HCT116 (cell line): ENCODE data around the gene PPM1D. TPM values are rescaled to one million over a fixed set of nuclear protein-coding genes. Genes with fewer than 3 reads are reported as not detected.

Experiments
- ATAC-seq: fragments of 200-7000 bp; cut with Tn5 transposase; 2 replicates; pipeline ENCODE4 v1.9.1; 2020; ENCODE audit warnings: mild to moderate bottlenecking, moderate library complexity
- BruUV-seq: library from RNA; stranded (reverse); fragments of 400-500 nt; replicated peaks from 2 replicates; lab custom pipeline; 2021; lab: Mats Ljungman, UMichigan
- CTCF ChIA-PET: fragments of 300-600 bp; sonication (Branson Sonifier 250); formaldehyde crosslinking; loops from one replicate; lab custom pipeline; 2021; ENCODE audit warnings: antibody characterized with exemption; lab: Charles Lee
- POLR2A ChIA-PET: fragments of 300-600, 350-600 bp; sonication (Branson Sonifier 250); formaldehyde crosslinking; loops from one replicate; lab custom pipeline; 2021; ENCODE audit warnings: antibody characterized with exemption; lab: Charles Lee
- RAD21 ChIA-PET, 2 experiments: fragments of 300-600 bp; sonication (Branson Sonifier 250); formaldehyde crosslinking; loops; one replicate each; lab custom pipeline; 2023; ENCODE audit warnings: low total read pairs in 2 of 2; ENCODE audit not compliant: uncharacterized antibody in 2 of 2, unreplicated experiment in 2 of 2, low non-redundant PET in 1 of 2; lab: Charles Lee
- DNase-seq: peaks from one replicate; pipeline ENCODE4 v3.0.0-alpha.2; 2010; ENCODE audit warnings: low read depth, low spot score
- H2AFZ ChIP-seq: fragments of 200-600 bp; shearing (Covaris generic), sonication (generic); 2 replicates; pipeline ENCODE4 v1.6.1; 2017; ENCODE audit warnings: low read depth, mixed run types, mixed read lengths, antibody characterized with exemption, low read length; ENCODE audit not compliant: poor library complexity, severe bottlenecking
- H3K27ac ChIP-seq: 2 replicates; pipeline ENCODE4 v1.5.1; 2012; ENCODE audit warnings: low read depth, low read length
- H3K27me3 ChIP-seq: fragments of 200-600 bp; sonication (generic); 2 replicates; pipeline ENCODE4 v1.6.1; 2016; ENCODE audit warnings: mixed run types, low read length, mixed read lengths; ENCODE audit not compliant: insufficient read depth
- H3K36me3 ChIP-seq, 2 experiments: fragments of 200-500 bp in 1 of 2; fragments of 200-600 bp in 1 of 2; sonication (Bioruptor generic) in 1 of 2; sonication (generic) in 1 of 2; 2 replicates each; pipeline versions ENCODE4 v1.5.1 to v1.6.1; 2014 to 2016; ENCODE audit warnings: low read length in 2 of 2, inconsistent platforms in 1 of 2, mixed read lengths in 1 of 2, mixed run types in 1 of 2; ENCODE audit not compliant: insufficient read depth in 2 of 2, control insufficient read depth in 1 of 2
- H3K4me1 ChIP-seq, 2 experiments: fragments of 200-600 bp in 1 of 2; sonication (generic) in 1 of 2; 2 replicates each; pipeline versions ENCODE4 v1.5.1 to v1.6.1; 2012 to 2017; ENCODE audit warnings: low read length in 2 of 2, inconsistent platforms in 1 of 2, mild to moderate bottlenecking in 1 of 2, mixed read lengths in 1 of 2, mixed run types in 1 of 2, moderate library complexity in 1 of 2; ENCODE audit not compliant: insufficient read depth in 2 of 2, control insufficient read depth in 1 of 2
- H3K4me2 ChIP-seq: fragments of 200-600 bp; sonication (generic); 2 replicates; pipeline ENCODE4 v1.6.1; 2017; ENCODE audit warnings: mixed run types, low read length, mixed read lengths
- H3K4me3 ChIP-seq, 2 experiments: fragments of 200-600 bp in 1 of 2; sonication (generic) in 1 of 2; replicated peaks in 1 of 2; 2 replicates each; pipeline ENCODE4 v1.5.1; 2011 to 2016; ENCODE audit warnings: low read length in 2 of 2, control low read depth in 1 of 2, low read depth in 1 of 2, mild to moderate bottlenecking in 1 of 2, mixed read lengths in 1 of 2, mixed run types in 1 of 2
- H3K79me2 ChIP-seq: fragments of 200-600 bp; sonication (generic); 2 replicates; pipeline ENCODE4 v1.6.1; 2017; ENCODE audit warnings: mild to moderate bottlenecking, mixed run types, low read length, moderate library complexity, mixed read lengths; ENCODE audit not compliant: insufficient read depth
- H3K9ac ChIP-seq: fragments of 200-600 bp; sonication (generic); 2 replicates; pipeline ENCODE4 v1.6.1; 2016; ENCODE audit warnings: low read length, mixed read lengths
- H3K9me2 ChIP-seq: fragments of 200-600 bp; sonication (generic), shearing (Covaris generic); 2 replicates; pipeline ENCODE4 v1.6.1; 2017; ENCODE audit warnings: mixed run types, mild to moderate bottlenecking, moderate library complexity; ENCODE audit not compliant: insufficient read depth
- H3K9me3 ChIP-seq, 2 experiments: fragments of 200-500 bp in 1 of 2; fragments of 200-600 bp in 1 of 2; sonication (Bioruptor generic) in 1 of 2; sonication (generic) in 1 of 2; 2 replicates each; pipeline ENCODE4 v1.6.1; 2014 to 2017; ENCODE audit warnings: low read length in 2 of 2, mixed read lengths in 2 of 2, inconsistent platforms in 1 of 2, low read depth in 1 of 2, mild to moderate bottlenecking in 1 of 2, mixed run types in 1 of 2, moderate library complexity in 1 of 2; ENCODE audit not compliant: control insufficient read depth in 1 of 2, insufficient read depth in 1 of 2
- H4K20me1 ChIP-seq: fragments of 200-600 bp; sonication (generic), shearing (Covaris generic); 2 replicates; pipeline ENCODE4 v1.6.1; 2017; ENCODE audit warnings: mixed run types, mild to moderate bottlenecking, moderate library complexity; ENCODE audit not compliant: insufficient read depth
- CBX3 ChIP-seq: IDR thresholded peaks from 2 replicates; pipeline ENCODE4 v1.6.1; 2012; ENCODE audit warnings: low read depth
- ELF1 ChIP-seq: IDR thresholded peaks from 2 replicates; pipeline ENCODE4 v1.6.1; 2012; ENCODE audit warnings: low read depth, borderline replicate concordance
- EZH2 ChIP-seq: fragments of 200-600 bp; sonication (generic); IDR thresholded peaks from 2 replicates; pipeline ENCODE4 v1.6.1; 2017; ENCODE audit warnings: antibody characterized with exemption, mixed run types
- EZH2phosphoT487 ChIP-seq: fragments of 200-600 bp; IDR thresholded peaks from 2 replicates; pipeline ENCODE4 v1.6.1; 2018; ENCODE audit warnings: antibody characterized with exemption, borderline replicate concordance
- FOSL1 ChIP-seq: IDR thresholded peaks from 2 replicates; pipeline ENCODE4 v1.6.1; 2012; ENCODE audit warnings: low read depth
- POLR2AphosphoS5 ChIP-seq: IDR thresholded peaks from 2 replicates; pipeline ENCODE4 v1.6.1; 2011; ENCODE audit warnings: mild to moderate bottlenecking, low read depth, low read length, moderate library complexity
- SP1 ChIP-seq: IDR thresholded peaks from 2 replicates; pipeline ENCODE4 v1.6.1; 2012; ENCODE audit warnings: low read depth
- SRF ChIP-seq: IDR thresholded peaks from 2 replicates; pipeline ENCODE4 v1.6.1; 2012; ENCODE audit warnings: low read depth
- TCF7L2 ChIP-seq: IDR thresholded peaks from 2 replicates; pipeline ENCODE4 v1.7.0; 2011; ENCODE audit warnings: borderline replicate concordance, inconsistent platforms; ENCODE audit not compliant: insufficient read depth, insufficient read length; ENCODE audit errors: extremely low read depth
- YY1 ChIP-seq: IDR thresholded peaks from 2 replicates; pipeline ENCODE4 v1.6.1; 2011; ENCODE audit warnings: low read length, low read depth, moderate library complexity, mild to moderate bottlenecking; ENCODE audit not compliant: insufficient replicate concordance; ENCODE audit errors: extremely low read depth
- ZNF274 ChIP-seq: fragments of 200-500 bp; sonication (Bioruptor generic); IDR thresholded peaks from 2 replicates; pipeline ENCODE4 v1.6.1; 2014; ENCODE audit warnings: mild to moderate bottlenecking, low read depth, low read length, inconsistent platforms
- intact Hi-C: fragments of 100-400 bp; cut with micrococcal nuclease; formaldehyde crosslinking; loops from 2 replicates; pipeline ENCODE4 v1.10.0; 2022
- total RNA-seq: library from RNA; stranded (reverse); gene quantifications from one replicate; pipeline ENCODE4 v1.2.1, GENCODE V29; 2021; ENCODE audit not compliant: unreplicated experiment
- TF ChIP-seq, protein P1 (sequence below): IDR thresholded peaks from 2 replicates; pipeline ENCODE4 v1.6.1; 2011; ENCODE audit warnings: mild to moderate bottlenecking, low read length, moderate library complexity; ENCODE audit not compliant: insufficient replicate concordance; ENCODE audit errors: extremely low read depth
- TF ChIP-seq, protein P2 (sequence below), 3 experiments: fragments of 200-600 bp in 1 of 3; sonication (generic) in 1 of 3; IDR thresholded peaks in 2 of 3; conservative IDR thresholded peaks in 1 of 3; 2 replicates each; pipeline ENCODE4 v1.5.1; 2012 to 2017; ENCODE audit warnings: low read depth in 2 of 3, low read length in 2 of 3, antibody characterized with exemption in 1 of 3, borderline replicate concordance in 1 of 3, control low read depth in 1 of 3, mild to moderate bottlenecking in 1 of 3, mixed read lengths in 1 of 3, mixed run types in 1 of 3, moderate library complexity in 1 of 3; ENCODE audit not compliant: insufficient read depth in 1 of 3
- TF ChIP-seq, protein P3 (sequence below): IDR thresholded peaks from 2 replicates; pipeline ENCODE4 v1.6.1; 2012
- TF ChIP-seq, protein P4 (sequence below): IDR thresholded peaks from 2 replicates; pipeline ENCODE4 v1.6.1; 2012
- TF ChIP-seq, protein P5 (sequence below): IDR thresholded peaks from 2 replicates; pipeline ENCODE4 v1.6.1; 2012; ENCODE audit warnings: low read depth

PPM1D gene
- total RNA-seq, 1 experiment from 2014 or later, result 29.1 TPM

DNA sequence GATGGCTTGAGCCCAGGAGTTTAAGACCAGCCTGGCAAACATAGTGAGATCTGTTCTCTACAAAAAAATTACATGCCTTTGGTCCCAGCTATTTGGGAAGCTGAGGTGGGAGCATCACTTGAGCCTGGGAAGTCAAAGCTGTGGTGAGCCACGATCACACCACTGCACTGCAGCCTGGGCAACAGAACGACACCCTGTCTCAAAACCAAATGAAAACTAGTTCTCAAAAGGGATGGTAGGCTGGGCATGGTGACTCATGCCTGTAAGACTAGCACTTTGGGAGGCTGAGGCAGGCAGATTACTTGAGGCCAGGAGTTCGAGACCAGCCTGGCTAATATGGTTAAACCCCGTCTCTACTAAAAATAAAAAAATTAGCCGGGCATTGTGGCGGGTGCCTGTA lies 31.1 kb downstream of the PPM1D start:
- no peaks in the 10 kb centered on the region for H3K27me3 ChIP-seq
- H3K4me1 ChIP-seq, result no peaks in the 10 kb centered on the region
- no peak overlapping the region for H2AFZ ChIP-seq
- no peak overlapping the region for H3K4me2 ChIP-seq
- intact Hi-C loops, result loop anchor here (10.0 kb wide), 2 partner anchors 396 to 486 kb away; partner anchors contain the start of gene CA4
- H3K9me2 ChIP-seq, result no peaks in the 10 kb centered on the region
- DNase-seq (no peak), ATAC-seq (no peak)
- H3K79me2 ChIP-seq, result peaks cover 23% of the 10 kb centered on the region; the same call in 1 of the 2 replicates
- peaks cover 6 to 14% of the 10 kb centered on the region in 2 experiments; a peak in 3 of 4 replicates for H3K36me3 ChIP-seq
- no peak overlapping the region for H3K4me3 ChIP-seq
- H4K20me1 ChIP-seq, result no peaks in the 10 kb centered on the region
- H3K27ac ChIP-seq, result no peak overlapping the region
- CTCF ChIA-PET, result no interaction called here
- POLR2A ChIA-PET, result interaction anchor here (1.4 kb wide), 1 partner anchor 31 kb away, joined by 4 read pairs; the partner anchor contains the start of gene PPM1D
- TF ChIP-seq, protein P1, sequence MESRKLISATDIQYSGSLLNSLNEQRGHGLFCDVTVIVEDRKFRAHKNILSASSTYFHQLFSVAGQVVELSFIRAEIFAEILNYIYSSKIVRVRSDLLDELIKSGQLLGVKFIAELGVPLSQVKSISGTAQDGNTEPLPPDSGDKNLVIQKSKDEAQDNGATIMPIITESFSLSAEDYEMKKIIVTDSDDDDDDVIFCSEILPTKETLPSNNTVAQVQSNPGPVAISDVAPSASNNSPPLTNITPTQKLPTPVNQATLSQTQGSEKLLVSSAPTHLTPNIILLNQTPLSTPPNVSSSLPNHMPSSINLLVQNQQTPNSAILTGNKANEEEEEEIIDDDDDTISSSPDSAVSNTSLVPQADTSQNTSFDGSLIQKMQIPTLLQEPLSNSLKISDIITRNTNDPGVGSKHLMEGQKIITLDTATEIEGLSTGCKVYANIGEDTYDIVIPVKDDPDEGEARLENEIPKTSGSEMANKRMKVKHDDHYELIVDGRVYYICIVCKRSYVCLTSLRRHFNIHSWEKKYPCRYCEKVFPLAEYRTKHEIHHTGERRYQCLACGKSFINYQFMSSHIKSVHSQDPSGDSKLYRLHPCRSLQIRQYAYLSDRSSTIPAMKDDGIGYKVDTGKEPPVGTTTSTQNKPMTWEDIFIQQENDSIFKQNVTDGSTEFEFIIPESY, result no peak
- TF ChIP-seq TCF7L2, result no peak
- no peak for TF ChIP-seq EZH2phosphoT487
- no peak for TF ChIP-seq YY1
- no peak for TF ChIP-seq ELF1
- TF ChIP-seq, protein P2, sequence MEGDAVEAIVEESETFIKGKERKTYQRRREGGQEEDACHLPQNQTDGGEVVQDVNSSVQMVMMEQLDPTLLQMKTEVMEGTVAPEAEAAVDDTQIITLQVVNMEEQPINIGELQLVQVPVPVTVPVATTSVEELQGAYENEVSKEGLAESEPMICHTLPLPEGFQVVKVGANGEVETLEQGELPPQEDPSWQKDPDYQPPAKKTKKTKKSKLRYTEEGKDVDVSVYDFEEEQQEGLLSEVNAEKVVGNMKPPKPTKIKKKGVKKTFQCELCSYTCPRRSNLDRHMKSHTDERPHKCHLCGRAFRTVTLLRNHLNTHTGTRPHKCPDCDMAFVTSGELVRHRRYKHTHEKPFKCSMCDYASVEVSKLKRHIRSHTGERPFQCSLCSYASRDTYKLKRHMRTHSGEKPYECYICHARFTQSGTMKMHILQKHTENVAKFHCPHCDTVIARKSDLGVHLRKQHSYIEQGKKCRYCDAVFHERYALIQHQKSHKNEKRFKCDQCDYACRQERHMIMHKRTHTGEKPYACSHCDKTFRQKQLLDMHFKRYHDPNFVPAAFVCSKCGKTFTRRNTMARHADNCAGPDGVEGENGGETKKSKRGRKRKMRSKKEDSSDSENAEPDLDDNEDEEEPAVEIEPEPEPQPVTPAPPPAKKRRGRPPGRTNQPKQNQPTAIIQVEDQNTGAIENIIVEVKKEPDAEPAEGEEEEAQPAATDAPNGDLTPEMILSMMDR (IDR thresholded peaks at IDR 0.05 in 2 of 3, conservative IDR thresholded peaks at IDR 0.05 in 1 of 3; ENCODE audit: borderline replicate concordance in 1 of 3, insufficient read depth in 1 of 3, low read depth in 2 of 3, low read length in 2 of 3), result no peak
- TF ChIP-seq, protein P3, sequence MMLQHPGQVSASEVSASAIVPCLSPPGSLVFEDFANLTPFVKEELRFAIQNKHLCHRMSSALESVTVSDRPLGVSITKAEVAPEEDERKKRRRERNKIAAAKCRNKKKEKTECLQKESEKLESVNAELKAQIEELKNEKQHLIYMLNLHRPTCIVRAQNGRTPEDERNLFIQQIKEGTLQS, result no peak
- TF ChIP-seq, protein P4, sequence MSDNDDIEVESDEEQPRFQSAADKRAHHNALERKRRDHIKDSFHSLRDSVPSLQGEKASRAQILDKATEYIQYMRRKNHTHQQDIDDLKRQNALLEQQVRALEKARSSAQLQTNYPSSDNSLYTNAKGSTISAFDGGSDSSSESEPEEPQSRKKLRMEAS, result no peak
- no peak for TF ChIP-seq CBX3
- no peak for TF ChIP-seq SP1
- TF ChIP-seq FOSL1, result no peak
- TF ChIP-seq EZH2, result no peak
- no peak for TF ChIP-seq POLR2AphosphoS5
- no peak for TF ChIP-seq ZNF274
- TF ChIP-seq, protein P5, sequence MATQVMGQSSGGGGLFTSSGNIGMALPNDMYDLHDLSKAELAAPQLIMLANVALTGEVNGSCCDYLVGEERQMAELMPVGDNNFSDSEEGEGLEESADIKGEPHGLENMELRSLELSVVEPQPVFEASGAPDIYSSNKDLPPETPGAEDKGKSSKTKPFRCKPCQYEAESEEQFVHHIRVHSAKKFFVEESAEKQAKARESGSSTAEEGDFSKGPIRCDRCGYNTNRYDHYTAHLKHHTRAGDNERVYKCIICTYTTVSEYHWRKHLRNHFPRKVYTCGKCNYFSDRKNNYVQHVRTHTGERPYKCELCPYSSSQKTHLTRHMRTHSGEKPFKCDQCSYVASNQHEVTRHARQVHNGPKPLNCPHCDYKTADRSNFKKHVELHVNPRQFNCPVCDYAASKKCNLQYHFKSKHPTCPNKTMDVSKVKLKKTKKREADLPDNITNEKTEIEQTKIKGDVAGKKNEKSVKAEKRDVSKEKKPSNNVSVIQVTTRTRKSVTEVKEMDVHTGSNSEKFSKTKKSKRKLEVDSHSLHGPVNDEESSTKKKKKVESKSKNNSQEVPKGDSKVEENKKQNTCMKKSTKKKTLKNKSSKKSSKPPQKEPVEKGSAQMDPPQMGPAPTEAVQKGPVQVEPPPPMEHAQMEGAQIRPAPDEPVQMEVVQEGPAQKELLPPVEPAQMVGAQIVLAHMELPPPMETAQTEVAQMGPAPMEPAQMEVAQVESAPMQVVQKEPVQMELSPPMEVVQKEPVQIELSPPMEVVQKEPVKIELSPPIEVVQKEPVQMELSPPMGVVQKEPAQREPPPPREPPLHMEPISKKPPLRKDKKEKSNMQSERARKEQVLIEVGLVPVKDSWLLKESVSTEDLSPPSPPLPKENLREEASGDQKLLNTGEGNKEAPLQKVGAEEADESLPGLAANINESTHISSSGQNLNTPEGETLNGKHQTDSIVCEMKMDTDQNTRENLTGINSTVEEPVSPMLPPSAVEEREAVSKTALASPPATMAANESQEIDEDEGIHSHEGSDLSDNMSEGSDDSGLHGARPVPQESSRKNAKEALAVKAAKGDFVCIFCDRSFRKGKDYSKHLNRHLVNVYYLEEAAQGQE, result no peak
- TF ChIP-seq SRF, result no peak
- no TSS peak for BruUV-seq
- RAD21 ChIA-PET, result no interaction called here
- no peak overlapping the region for H3K9ac ChIP-seq
- H3K9me3 ChIP-seq, result no peaks in the 10 kb centered on the region
